CD4-positive, alpha-beta T cell treated with Interleukin-12 subunit alpha and Interleukin-12 subunit beta, for 1 hour (primary cell): Measurements from ENCODE around the gene ANKAR.
"Not testable (repeated sequence)": the region's sequence is repeated elsewhere in the genome, so short reads cannot be mapped to it uniquely, and the experiment has no call there.

Source experiments
- DNase-seq: peaks from one replicate; pipeline ENCODE4 v3.0.0-alpha.2; 2020

Gene ANKAR

GRCh38 chr2:189674374-189675112 lies at the start of gene ANKAR:
ANKAR (plus strand) TSS chr2:189674670; CDS start chr2:189676491, 1,821 bp downstream.
- DNase-seq = peak; percentile 87

GRCh38 chr2:189625636-189626035 lies 48.8 kb upstream of the ANKAR start:
- no peak for DNase-seq

- no peak for DNase-seq
These were observed 46.7 kb upstream of the ANKAR start for GRCh38 chr2:189627789-189628188.

GRCh38 chr2:189628817-189629530 lies 45.5 kb upstream of the ANKAR start:
- no peak for DNase-seq

GRCh38 chr2:189629531-189630453 lies 44.7 kb upstream of the ANKAR start:
- no peak for DNase-seq

- no peak for DNase-seq
These were observed 42.6 kb upstream of the ANKAR start for GRCh38 chr2:189631849-189632248.

- DNase-seq = peak; percentile 34
These were observed 41.1 kb upstream of the ANKAR start for GRCh38 chr2:189633392-189633811.

- DNase-seq = no peak
These were observed 39.1 kb upstream of the ANKAR start for GRCh38 chr2:189635353-189635752.

- no peak for DNase-seq
These were observed 36.0 kb upstream of the ANKAR start for GRCh38 chr2:189638301-189639006.

GRCh38 chr2:189639007-189639609 lies 35.4 kb upstream of the ANKAR start:
- DNase-seq = no peak

- no peak for DNase-seq
These were observed 33.5 kb upstream of the ANKAR start for GRCh38 chr2:189641002-189641401.

GRCh38 chr2:189641590-189641989 lies 32.9 kb upstream of the ANKAR start:
- no peak for DNase-seq

GRCh38 chr2:189646521-189646920 lies 27.9 kb upstream of the ANKAR start:
- no peak for DNase-seq

- no peak for DNase-seq
These were observed 25.5 kb upstream of the ANKAR start for GRCh38 chr2:189648846-189649509.

GRCh38 chr2:189651284-189651683 lies 23.2 kb upstream of the ANKAR start:
- no peak for DNase-seq

GRCh38 chr2:189653464-189653863 lies 21.0 kb upstream of the ANKAR start:
- not testable (repeated sequence) for DNase-seq

- DNase-seq = no peak
These were observed 19.8 kb upstream of the ANKAR start for GRCh38 chr2:189654641-189655040.

GRCh38 chr2:189657867-189658266 lies 16.6 kb upstream of the ANKAR start:
- DNase-seq = peak; percentile 63

GRCh38 chr2:189658306-189659212 lies 15.9 kb upstream of the ANKAR start:
- DNase-seq = peak; percentile 33

- no peak for DNase-seq
These were observed 14.7 kb upstream of the ANKAR start for GRCh38 chr2:189659734-189660133.

- DNase-seq = no peak
These were observed 13.7 kb upstream of the ANKAR start for GRCh38 chr2:189660803-189661147.
